Left forelimb (tissue), 1 donor: ENCODE data around the gene AHSG.

Experiments used
- DNase-seq: peaks from one replicate; pipeline ENCODE4 v3.0.0-alpha.2; 2018; ENCODE audit warnings: low spot score

Gene AHSG

DNA sequence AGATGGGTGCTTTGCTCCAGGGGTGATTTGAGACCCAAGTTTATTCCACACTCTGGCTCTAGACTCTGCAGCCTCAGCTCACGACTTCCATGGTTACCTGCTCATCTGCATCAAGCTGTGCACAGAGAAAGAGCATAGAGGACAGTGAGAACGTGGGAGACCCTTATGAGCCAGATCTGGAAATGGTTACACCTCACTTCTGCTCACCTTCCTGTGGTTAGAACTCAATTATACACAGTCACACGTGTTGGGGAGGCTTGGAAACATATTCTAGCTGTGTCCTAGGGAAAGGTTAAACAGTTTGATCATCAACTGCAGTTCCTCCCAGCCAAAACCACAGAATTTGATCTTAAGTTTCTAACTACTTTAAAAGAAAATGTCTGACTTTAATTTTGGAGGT lies 29.2 kb downstream of the AHSG start:
- no peak for DNase-seq

GRCh38 chr3:186643493-186643892 lies 30.6 kb downstream of the AHSG start:
- DNase-seq = no peak

DNA sequence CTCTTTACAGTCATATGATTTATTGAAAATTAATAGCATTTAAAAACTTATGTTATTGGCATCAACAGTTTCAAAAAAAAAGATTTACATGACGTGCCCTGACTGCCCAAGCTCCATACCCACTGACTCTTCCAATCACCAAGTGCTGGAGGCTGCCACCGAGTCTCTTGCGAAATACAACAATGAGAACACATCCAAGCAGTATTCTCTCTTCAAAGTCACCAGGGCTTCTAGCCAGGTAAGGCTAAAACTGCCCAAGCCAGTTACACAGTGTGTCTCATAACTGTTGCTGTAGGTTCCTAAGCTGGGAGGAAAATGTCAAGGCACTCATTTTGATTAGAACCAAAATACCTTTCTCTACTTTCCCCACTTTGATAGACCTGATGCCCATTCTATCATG lies 31.8 kb downstream of the AHSG start:
- no peak for DNase-seq

DNA sequence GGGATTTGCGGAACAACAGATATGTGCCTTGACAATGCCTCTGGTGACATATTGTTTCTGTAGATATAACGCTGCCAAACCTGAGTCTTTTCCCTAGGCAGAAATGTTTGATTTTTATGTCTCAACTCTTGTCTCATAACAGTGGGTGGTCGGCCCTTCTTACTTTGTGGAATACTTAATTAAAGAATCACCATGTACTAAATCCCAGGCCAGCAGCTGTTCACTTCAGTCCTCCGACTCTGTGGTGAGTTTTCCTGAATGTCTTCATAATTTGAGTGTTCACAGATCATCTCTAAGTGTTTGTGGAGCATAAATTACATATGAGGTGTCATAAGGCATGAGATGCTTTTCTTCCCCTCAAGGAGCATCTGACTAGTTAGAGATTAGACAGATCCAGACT lies 33.2 kb downstream of the AHSG start:
- no peak for DNase-seq

GRCh38 chr3:186646841-186647240 lies 34.0 kb downstream of the AHSG start:
- no peak for DNase-seq

DNA sequence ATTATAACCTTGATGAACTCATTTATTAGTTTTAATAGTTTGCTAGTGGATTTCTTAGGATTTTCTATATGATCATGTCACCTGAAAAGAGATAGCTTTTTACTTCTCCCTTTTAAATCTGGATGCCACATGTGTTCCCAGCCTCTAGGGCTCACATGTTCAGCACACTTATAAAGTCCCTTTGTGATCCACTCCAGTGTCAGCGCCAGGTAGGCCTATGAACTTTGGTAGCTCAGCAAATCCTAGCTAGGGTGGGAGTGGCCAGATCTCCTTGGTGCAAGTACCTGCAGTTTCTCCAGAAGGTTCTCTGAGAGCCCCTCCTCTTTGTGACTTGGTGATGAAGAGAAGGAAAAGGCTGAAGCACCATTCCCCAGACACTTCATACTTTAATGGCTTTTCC lies 36.0 kb downstream of the AHSG start:
- no peak for DNase-seq

DNA sequence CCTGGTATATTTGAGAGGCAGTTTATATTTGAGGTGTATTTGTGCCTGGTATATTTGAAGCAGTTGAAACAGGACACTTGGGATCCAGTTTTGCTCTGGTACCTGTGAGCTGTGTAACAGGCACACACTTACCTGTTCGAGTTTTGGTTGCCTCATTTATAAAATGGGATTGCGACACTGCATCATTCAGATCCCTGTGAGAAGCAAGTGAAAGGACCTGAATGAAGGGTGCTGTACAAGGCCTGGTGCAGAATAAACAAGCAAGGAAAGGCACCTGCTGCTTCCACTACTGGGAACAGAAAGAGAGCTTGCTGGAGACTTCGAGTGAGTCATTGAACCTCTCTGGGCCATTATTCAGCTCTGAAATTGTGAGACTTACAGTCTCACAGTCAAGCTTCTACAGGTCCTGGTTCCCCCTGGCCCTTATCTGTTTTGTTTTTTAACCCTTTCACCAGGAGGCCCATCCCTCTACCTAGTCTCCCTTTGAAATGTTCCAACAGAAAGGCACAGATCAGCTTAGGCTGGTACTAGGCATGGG lies 38.9 kb downstream of the AHSG start:
- DNase-seq = no peak

DNA sequence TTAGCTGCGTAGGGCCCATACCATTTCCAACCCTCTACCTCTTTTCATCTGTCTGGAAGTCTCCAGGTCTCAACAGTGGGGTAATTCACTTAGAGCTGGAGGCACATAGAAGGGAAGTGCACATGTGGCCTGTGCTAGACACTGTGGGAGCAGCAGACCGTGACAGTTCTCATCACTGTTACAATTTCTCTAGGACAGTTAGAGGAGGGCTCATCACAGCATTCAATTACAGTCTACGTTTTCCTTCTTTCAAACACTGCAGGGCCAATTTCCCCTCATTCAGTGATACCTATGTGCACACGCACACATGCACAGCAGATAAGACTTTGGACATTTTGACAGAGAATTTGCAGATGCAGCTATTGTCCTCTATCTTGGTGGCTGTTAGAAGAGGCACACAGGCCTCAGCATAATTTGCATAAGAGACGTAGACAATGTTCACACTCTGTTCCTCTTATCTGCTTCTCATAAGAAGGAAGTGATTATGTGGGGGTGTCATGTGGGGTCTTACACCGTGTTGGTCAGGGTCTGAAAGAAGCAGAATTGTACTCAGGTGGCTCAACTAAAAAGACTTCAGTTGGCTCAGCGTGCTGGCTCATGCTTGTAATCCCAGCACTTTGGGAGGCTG lies 40.3 kb downstream of the AHSG start:
- no peak for DNase-seq

DNA sequence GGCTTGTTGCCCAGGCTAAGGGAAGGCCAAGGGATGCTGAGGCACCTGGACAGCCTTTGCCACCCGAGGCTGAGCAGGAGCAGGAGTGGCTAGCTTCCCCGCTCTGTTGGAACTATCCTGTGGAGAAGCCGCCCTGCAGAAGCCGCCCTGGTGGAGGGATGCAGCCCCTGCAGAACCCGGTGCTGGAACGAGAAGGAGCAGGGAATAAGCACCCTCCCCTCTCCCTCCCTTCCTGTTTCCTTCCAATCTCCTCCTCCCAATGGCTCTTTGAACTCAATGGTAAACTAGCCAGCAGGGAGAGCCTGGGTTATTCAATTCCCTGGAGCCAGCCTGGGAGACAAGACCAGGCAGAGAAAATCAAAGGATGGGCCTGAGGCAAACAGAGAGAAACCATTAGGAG lies 41.1 kb downstream of the AHSG start:
- DNase-seq = no peak

DNA sequence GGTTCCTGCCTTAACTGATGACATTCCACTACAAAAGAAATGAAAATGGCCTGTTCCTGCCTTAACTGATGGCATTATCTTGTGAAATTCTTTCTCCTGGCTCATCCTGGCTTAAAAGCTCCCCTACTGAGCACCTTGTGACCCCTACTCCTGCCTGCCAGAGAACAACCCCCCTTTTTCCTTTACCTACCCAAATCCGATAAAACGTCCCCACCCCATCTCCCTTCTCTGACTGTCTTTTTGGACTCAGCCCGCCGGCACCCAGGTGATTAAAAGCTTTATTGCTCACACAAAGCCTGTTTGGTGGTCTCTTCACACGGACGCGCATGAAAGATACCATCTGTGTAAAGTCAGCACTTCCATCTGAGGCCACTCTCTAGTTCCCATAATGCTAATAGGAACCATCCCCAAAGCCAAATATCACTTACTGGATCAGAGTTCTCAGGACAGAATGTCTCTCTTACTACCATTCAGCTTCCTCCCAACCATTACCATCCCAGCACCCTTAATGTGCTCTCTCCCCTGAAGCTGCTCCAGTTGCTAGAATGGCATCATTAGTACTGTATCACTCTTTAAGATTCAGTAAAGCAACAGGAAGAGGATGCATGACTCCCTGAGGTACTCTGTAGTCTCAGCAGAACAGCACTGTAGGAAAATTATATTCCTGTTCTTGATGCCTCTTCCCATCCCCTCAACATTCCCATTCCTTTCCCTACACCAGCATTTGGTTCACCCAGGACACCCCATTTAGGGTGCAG lies 50.7 kb downstream of the AHSG start:
- no peak for DNase-seq

GRCh38 chr3:186664119-186664495 lies 51.2 kb downstream of the AHSG start:
- DNase-seq = no peak

DNA sequence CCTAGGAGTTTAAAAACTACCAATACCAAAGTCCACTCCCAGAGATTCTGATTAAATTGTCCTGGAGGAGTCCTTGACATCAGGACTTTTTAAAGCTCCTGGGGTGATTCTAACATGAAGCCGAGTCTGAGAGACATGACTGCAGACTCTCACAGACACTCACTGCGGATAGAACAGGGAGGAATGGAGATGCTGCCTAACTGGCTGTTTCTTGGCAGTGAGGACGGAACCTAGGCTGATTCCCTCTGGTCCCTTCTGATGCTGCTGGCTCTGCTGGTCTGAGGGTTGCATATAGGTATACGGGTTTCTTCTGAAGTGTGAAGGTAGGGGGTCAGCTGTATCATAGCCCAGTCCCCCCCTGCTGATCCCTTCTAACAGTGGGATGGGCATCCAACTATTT lies 51.6 kb downstream of the AHSG start:
- DNase-seq = no peak

GRCh38 chr3:186665625-186666188 lies 52.8 kb downstream of the AHSG start, which contains the start of gene HRG:
Gene HRG (plus strand): TSS chr3:186666014. CDS start chr3:186666032, 18 bp downstream.
- no peak for DNase-seq

- DNase-seq = no peak
Measured at GRCh38 chr3:186668426-186668825, 55.6 kb downstream of the AHSG start.

GRCh38 chr3:186669378-186670084 lies 56.7 kb downstream of the AHSG start:
- no peak for DNase-seq

DNA sequence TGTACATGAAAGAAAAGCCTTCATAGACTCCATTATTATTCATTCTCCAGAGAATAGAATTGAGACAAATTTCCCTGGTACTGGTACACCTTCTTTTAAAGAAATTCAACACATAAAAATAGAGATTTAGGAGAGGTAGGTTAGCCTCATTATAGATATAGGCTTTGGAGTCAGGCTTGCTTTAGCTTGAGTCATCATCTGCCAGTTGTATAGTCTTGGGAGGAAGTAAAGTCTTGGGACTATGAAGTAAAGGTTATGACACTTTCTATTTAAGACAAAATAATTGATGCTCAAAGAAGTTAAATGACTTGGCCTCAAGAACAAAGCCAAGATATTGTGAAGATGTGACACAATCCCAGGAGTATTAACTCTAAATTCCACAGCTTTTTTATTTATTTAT lies 57.3 kb downstream of the AHSG start:
- no peak for DNase-seq
